Transverse colon (tissue), 4 donors: ENCODE data around the gene ATP1A3.

Experiments
- EP300 ChIP-seq: sonication (generic); formaldehyde crosslinking; IDR thresholded peaks from one replicate; pipeline ENCODE4 v1.6.1; 2017; ENCODE audit warnings: antibody characterized with exemption, low read depth
- POLR2A ChIP-seq: fragments of 450-650 bp; IDR thresholded peaks from one replicate; pipeline ENCODE4 v1.6.1; 2016; ENCODE audit warnings: antibody characterized with exemption, mild to moderate bottlenecking, moderate library complexity
- POLR2AphosphoS5 ChIP-seq, 3 donors: sonication (generic); formaldehyde crosslinking; IDR thresholded peaks; one replicate each; pipeline ENCODE4 v1.6.1; 2016; ENCODE audit warnings: antibody characterized with exemption in 3 of 3
- TF ChIP-seq, protein P1 (sequence below), 5 experiments: fragments of 200-600 bp in 3 of 5; fragments of 450-650 bp in 2 of 5; sonication (generic) in 3 of 5; IDR thresholded peaks; 1 replicate in 2 of 5; 2 replicates in 3 of 5; pipeline ENCODE4 v1.5.1; 2016 to 2017; ENCODE audit warnings: antibody characterized with exemption in 5 of 5, inconsistent platforms in 3 of 5, mild to moderate bottlenecking in 2 of 5, moderate library complexity in 1 of 5

DNA sequence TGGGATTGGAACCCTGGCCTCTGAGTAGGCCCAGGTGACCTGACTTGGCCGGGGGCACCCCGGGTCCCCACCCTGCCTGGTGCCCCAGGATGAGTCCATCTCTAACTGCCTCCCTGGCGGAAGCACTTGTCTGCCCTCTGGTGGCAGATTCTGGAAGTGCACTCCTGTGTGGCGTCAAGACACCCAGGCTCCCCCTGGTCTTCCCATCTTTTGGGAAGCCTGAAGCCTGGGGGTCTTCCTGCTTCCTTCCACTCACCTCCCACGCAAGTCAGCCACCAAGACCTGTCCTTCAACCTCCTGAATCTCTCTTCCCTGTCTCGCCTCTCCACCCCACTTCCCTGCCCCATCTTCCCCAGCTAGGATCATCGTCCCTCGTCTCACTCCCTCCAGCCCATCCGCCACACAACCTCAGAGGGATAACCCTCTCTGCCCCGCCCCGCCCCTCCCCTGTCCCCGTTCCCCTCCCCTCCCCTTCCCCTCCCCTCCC is 42.3 kb downstream of the ATP1A3 start:
- TF ChIP-seq, protein P1, sequence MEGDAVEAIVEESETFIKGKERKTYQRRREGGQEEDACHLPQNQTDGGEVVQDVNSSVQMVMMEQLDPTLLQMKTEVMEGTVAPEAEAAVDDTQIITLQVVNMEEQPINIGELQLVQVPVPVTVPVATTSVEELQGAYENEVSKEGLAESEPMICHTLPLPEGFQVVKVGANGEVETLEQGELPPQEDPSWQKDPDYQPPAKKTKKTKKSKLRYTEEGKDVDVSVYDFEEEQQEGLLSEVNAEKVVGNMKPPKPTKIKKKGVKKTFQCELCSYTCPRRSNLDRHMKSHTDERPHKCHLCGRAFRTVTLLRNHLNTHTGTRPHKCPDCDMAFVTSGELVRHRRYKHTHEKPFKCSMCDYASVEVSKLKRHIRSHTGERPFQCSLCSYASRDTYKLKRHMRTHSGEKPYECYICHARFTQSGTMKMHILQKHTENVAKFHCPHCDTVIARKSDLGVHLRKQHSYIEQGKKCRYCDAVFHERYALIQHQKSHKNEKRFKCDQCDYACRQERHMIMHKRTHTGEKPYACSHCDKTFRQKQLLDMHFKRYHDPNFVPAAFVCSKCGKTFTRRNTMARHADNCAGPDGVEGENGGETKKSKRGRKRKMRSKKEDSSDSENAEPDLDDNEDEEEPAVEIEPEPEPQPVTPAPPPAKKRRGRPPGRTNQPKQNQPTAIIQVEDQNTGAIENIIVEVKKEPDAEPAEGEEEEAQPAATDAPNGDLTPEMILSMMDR (IDR thresholded peaks at IDR 0.05), result peak; percentile 96 to 100 (median 99)
- TF ChIP-seq POLR2A, result no peak
- no peak for TF ChIP-seq POLR2AphosphoS5 (IDR thresholded peaks at IDR 0.05)
- no peak for TF ChIP-seq EP300
